ENCODE measurements around the gene MYEF2. TPM values are rescaled to one million over a fixed set of nuclear protein-coding genes. Genes with fewer than 3 reads are reported as not detected.
A peak's percentile ranks its signal among the peaks of the same experiment; 100 is the strongest.

MYEF2 gene
- total RNA-seq, 1 experiment from 2014 or later, result 37.3 TPM

- POLR2A ChIA-PET, result no interaction called here
- intact Hi-C loops (cut with micrococcal nuclease; ENCODE audit: unreplicated experiment), result no loop called here
- DNase-seq, result no peak
Observed at GRCh38 chr15:48119277-48119676, 58.8 kb downstream of the MYEF2 start.

GRCh38 chr15:48112242-48112641 is 65.9 kb downstream of the MYEF2 start:
- Histone ChIP-seq H3K9me3 (no peaks in the 10 kb centered on the region), H3K4me3 (ENCODE audit: low read depth, low read length) (no peak overlapping the region), H3K4me1 (no peaks in the 10 kb centered on the region), H3K27me3 (replicated peaks; ENCODE audit: control insufficient read depth, insufficient read depth, low read length) (no peaks in the 10 kb centered on the region), H3K36me3 (ENCODE audit: control insufficient read depth, insufficient read depth, low read length) (no peaks in the 10 kb centered on the region)
- Mint-ChIP-seq H3K4me3 (ENCODE audit: unreplicated experiment) (no peak overlapping the region), H3K36me3 (ENCODE audit: insufficient read depth, unreplicated experiment) (no peaks in the 10 kb centered on the region), H3K9me3 (ENCODE audit: unreplicated experiment) (no peaks in the 10 kb centered on the region), H3K27me3 (ENCODE audit: insufficient read depth, unreplicated experiment) (peaks cover 22% of the 10 kb centered on the region), H3K27ac (ENCODE audit: unreplicated experiment) (no peak overlapping the region), H3K4me1 (ENCODE audit: low read depth, unreplicated experiment) (no peaks in the 10 kb centered on the region)
- CTCF ChIA-PET, result interaction anchor here (1.0 to 1.2 kb wide), 4 partner anchors 27 to 240 kb away, joined by 3 to 9 read pairs (median 4); no protein-coding TSS in a partner anchor
- DNase-seq, result peak; percentile 45 to 53
- BruUV-seq (replicated peaks), result no TSS peak
- POLR2A ChIA-PET, result no interaction called here
- intact Hi-C loops (cut with micrococcal nuclease; ENCODE audit: unreplicated experiment), result loop anchor here (1.0 kb wide), 3 partner anchors 138 to 240 kb away; no protein-coding TSS in a partner anchor
- peak; percentile 50 to 81 for TF ChIP-seq CTCF (IDR thresholded peaks at IDR 0.05; ENCODE audit: insufficient read depth in 1 of 2, low read depth in 1 of 2, low read length in 1 of 2, severe bottlenecking in 1 of 2, unreplicated experiment in 1 of 2)

More at GRCh38 chr15:48119277-48119676, 58.8 kb downstream of the MYEF2 start:
- BruUV-seq (replicated peaks), result no TSS peak
- Histone ChIP-seq H3K27me3 (replicated peaks; ENCODE audit: control insufficient read depth, insufficient read depth, low read length) (no peaks in the 10 kb centered on the region; the same call in none of the 2 replicates), H3K4me3 (ENCODE audit: low read depth, low read length) (no peak overlapping the region), H3K9me3 (no peaks in the 10 kb centered on the region), H3K36me3 (ENCODE audit: control insufficient read depth, insufficient read depth, low read length) (no peaks in the 10 kb centered on the region), H3K4me1 (no peaks in the 10 kb centered on the region)
- Mint-ChIP-seq H3K4me1 (ENCODE audit: low read depth, unreplicated experiment) (no peaks in the 10 kb centered on the region), H3K4me3 (ENCODE audit: unreplicated experiment) (no peak overlapping the region), H3K27ac (ENCODE audit: unreplicated experiment) (no peak overlapping the region), H3K27me3 (ENCODE audit: insufficient read depth, unreplicated experiment) (peaks cover 20% of the 10 kb centered on the region), H3K9me3 (ENCODE audit: unreplicated experiment) (no peaks in the 10 kb centered on the region), H3K36me3 (ENCODE audit: insufficient read depth, unreplicated experiment) (no peaks in the 10 kb centered on the region)
- no peak for TF ChIP-seq CTCF (IDR thresholded peaks at IDR 0.05; ENCODE audit: insufficient read depth in 1 of 2, low read depth in 1 of 2, low read length in 1 of 2, severe bottlenecking in 1 of 2, unreplicated experiment in 1 of 2)
- CTCF ChIA-PET, result no interaction called here

- H3K4me3 Mint-ChIP-seq (ENCODE audit: unreplicated experiment), result no peak overlapping the region
- CTCF ChIA-PET, result no interaction called here
- intact Hi-C loops (cut with micrococcal nuclease; ENCODE audit: unreplicated experiment), result no loop called here
Observed at GRCh38 chr15:48109856-48110531, 68.1 kb downstream of the MYEF2 start.

More at GRCh38 chr15:48109856-48110531, 68.1 kb downstream of the MYEF2 start:
- Mint-ChIP-seq H3K4me1 (ENCODE audit: low read depth, unreplicated experiment) (no peaks in the 10 kb centered on the region), H3K27ac (ENCODE audit: unreplicated experiment) (no peak overlapping the region), H3K27me3 (ENCODE audit: insufficient read depth, unreplicated experiment) (peaks cover 22% of the 10 kb centered on the region), H3K36me3 (ENCODE audit: insufficient read depth, unreplicated experiment) (no peaks in the 10 kb centered on the region), H3K9me3 (ENCODE audit: unreplicated experiment) (no peaks in the 10 kb centered on the region)
- Histone ChIP-seq H3K9me3 (no peaks in the 10 kb centered on the region), H3K27me3 (replicated peaks; ENCODE audit: control insufficient read depth, insufficient read depth, low read length) (no peaks in the 10 kb centered on the region; the same call in 1 of the 2 replicates), H3K4me3 (ENCODE audit: low read depth, low read length) (no peak overlapping the region), H3K36me3 (ENCODE audit: control insufficient read depth, insufficient read depth, low read length) (no peaks in the 10 kb centered on the region), H3K4me1 (no peaks in the 10 kb centered on the region)
- BruUV-seq (replicated peaks), result no TSS peak
- DNase-seq, result peak in 1 of 2 experiments; percentile 23
- POLR2A ChIA-PET, result no interaction called here
- TF ChIP-seq CTCF (IDR thresholded peaks at IDR 0.05; ENCODE audit: insufficient read depth in 1 of 2, low read depth in 1 of 2, low read length in 1 of 2, severe bottlenecking in 1 of 2, unreplicated experiment in 1 of 2), result peak in 1 of 2 experiments; percentile 31
